Endothelial cell of umbilical vein (primary cell): ENCODE results near the gene AMPH. TPM values are rescaled to one million over a fixed set of nuclear protein-coding genes. Genes with fewer than 3 reads are reported as not detected.

ENCODE experiments used
- BruUV-seq: library from RNA; stranded (reverse); fragments of 400-500 nt; replicated peaks from 2 replicates; lab custom pipeline; 2021; lab: Mats Ljungman, UMichigan
- CTCF ChIA-PET: fragments of 300-600, 350-600 bp; sonication (Branson Sonifier 250); formaldehyde crosslinking; loops from one replicate; lab custom pipeline; 2021; ENCODE audit warnings: antibody characterized with exemption, inconsistent platforms; lab: Charles Lee
- POLR2A ChIA-PET: fragments of 300-600, 350-600 bp; sonication (Branson Sonifier 250); formaldehyde crosslinking; loops from one replicate; lab custom pipeline; 2021; ENCODE audit warnings: antibody characterized with exemption, inconsistent platforms; lab: Charles Lee
- DNase-seq: peaks from one replicate; pipeline ENCODE4 v3.0.0-alpha.2; 2011; ENCODE audit warnings: low read depth, low spot score
- FAIRE-seq: peaks from 2 replicates; lab custom pipeline; 2011; peaks lifted over from hg19 to GRCh38; lab: Jason Lieb, UNC
- H2AFZ ChIP-seq: 2 replicates; pipeline ENCODE4 v1.6.0; 2012; ENCODE audit warnings: low read depth, low read length, control low read depth, inconsistent platforms
- H3K27ac ChIP-seq: 2 replicates; pipeline ENCODE4 v1.5.1; 2011; ENCODE audit warnings: low read depth, mild to moderate bottlenecking, control low read depth, low read length, moderate library complexity; ENCODE audit not compliant: insufficient read depth
- H3K27me3 ChIP-seq, 2 experiments: 2 replicates each; pipeline versions ENCODE4 v1.6.0 to v1.6.1; 2011; ENCODE audit warnings: low read length in 2 of 2, mixed read lengths in 1 of 2; ENCODE audit not compliant: control insufficient read depth in 2 of 2, insufficient read depth in 2 of 2
- H3K36me3 ChIP-seq, 2 experiments: 2 replicates in 1 of 2; 3 replicates in 1 of 2; pipeline ENCODE4 v1.5.1; 2011; ENCODE audit warnings: low read length in 2 of 2, mild to moderate bottlenecking in 1 of 2, moderate library complexity in 1 of 2; ENCODE audit not compliant: control insufficient read depth in 2 of 2, insufficient read depth in 2 of 2; ENCODE audit errors: extremely low read depth in 1 of 2
- H3K4me1 ChIP-seq: 3 replicates; pipeline ENCODE4 v1.5.1; 2011; ENCODE audit warnings: mild to moderate bottlenecking, low read length; ENCODE audit not compliant: control insufficient read depth, insufficient read depth; ENCODE audit errors: extremely low read depth
- H3K4me2 ChIP-seq: 2 replicates; pipeline ENCODE4 v1.6.1; 2011; ENCODE audit warnings: low read length, control low read depth, mixed read lengths; ENCODE audit not compliant: insufficient read depth
- H3K4me3 ChIP-seq, 3 experiments: fragments of 200-600 bp in 1 of 3; sonication (generic), shearing (Covaris generic) in 1 of 3; replicated peaks in 1 of 3; 2 replicates each; pipeline ENCODE4 v1.5.1; 2011 to 2016; ENCODE audit warnings: control low read depth in 3 of 3, low read length in 3 of 3, mild to moderate bottlenecking in 2 of 3, inconsistent platforms in 1 of 3, low read depth in 1 of 3, moderate library complexity in 1 of 3; ENCODE audit not compliant: insufficient read depth in 1 of 3
- H3K79me2 ChIP-seq: 2 replicates; pipeline ENCODE4 v1.6.0; 2012; ENCODE audit warnings: low read length, inconsistent platforms; ENCODE audit not compliant: control insufficient read depth, insufficient read depth
- H3K9ac ChIP-seq: replicated peaks from 2 replicates; pipeline ENCODE3; 2011; ENCODE audit warnings: low read length, control low read depth; ENCODE audit not compliant: insufficient read depth; ENCODE audit errors: extremely low read depth
- H3K9me1 ChIP-seq: replicated peaks from 3 replicates; pipeline ENCODE4 v1.6.0; 2011; ENCODE audit warnings: mild to moderate bottlenecking, low read length; ENCODE audit not compliant: control insufficient read depth, insufficient read depth; ENCODE audit errors: extremely low read depth
- H3K9me3 ChIP-seq: replicated peaks from 2 replicates; pipeline ENCODE4 v1.5.1; 2012; ENCODE audit warnings: low read length, inconsistent platforms; ENCODE audit not compliant: control insufficient read depth, insufficient read depth
- H4K20me1 ChIP-seq: replicated peaks from 2 replicates; pipeline ENCODE3; 2011; ENCODE audit warnings: mild to moderate bottlenecking, low read length; ENCODE audit not compliant: control insufficient read depth, insufficient read depth; ENCODE audit errors: extremely low read depth
- EZH2 ChIP-seq: IDR thresholded peaks from 2 replicates; pipeline ENCODE4 v1.6.1; 2012; ENCODE audit warnings: borderline replicate concordance, low read depth, mild to moderate bottlenecking, moderate library complexity, low read length, inconsistent platforms; ENCODE audit not compliant: severe bottlenecking
- FOS ChIP-seq: IDR thresholded peaks from 2 replicates; pipeline ENCODE4 v1.6.1; 2011; ENCODE audit warnings: mild to moderate bottlenecking, low read length, moderate library complexity, borderline replicate concordance; ENCODE audit not compliant: insufficient read depth
- GATA2 ChIP-seq: IDR thresholded peaks from 2 replicates; pipeline ENCODE4 v1.7.0; 2011; ENCODE audit warnings: low read depth, mild to moderate bottlenecking, moderate library complexity, mixed read lengths, low read length; ENCODE audit not compliant: insufficient read length, insufficient read depth
- JUN ChIP-seq: IDR thresholded peaks from 2 replicates; pipeline ENCODE4 v1.6.1; 2011; ENCODE audit warnings: borderline replicate concordance, low read depth; ENCODE audit not compliant: insufficient read length, insufficient read depth
- MAX ChIP-seq: IDR thresholded peaks from 2 replicates; pipeline ENCODE4 v1.6.1; 2011; ENCODE audit not compliant: insufficient read depth, insufficient read length
- MYC ChIP-seq: IDR thresholded peaks from one replicate; pipeline ENCODE4 v1.6.1; 2011; ENCODE audit warnings: mild to moderate bottlenecking, low read depth, low read length
- POLR2A ChIP-seq: IDR thresholded peaks from 2 replicates; pipeline ENCODE4 v1.6.1; 2012; ENCODE audit warnings: low read depth, mild to moderate bottlenecking, control low read depth, low read length
- POLR2AphosphoS5 ChIP-seq: IDR thresholded peaks from 2 replicates; pipeline ENCODE4 v1.6.1; 2012; ENCODE audit warnings: low read depth, mild to moderate bottlenecking, control low read depth, low read length, moderate library complexity; ENCODE audit not compliant: insufficient read depth
- dilution Hi-C: fragments of 300-500 bp; cut with MboI; formaldehyde crosslinking; loops from one replicate; pipeline ENCODE4 v1.15.0; 2019; ENCODE audit warnings: low sequenced_read_pairs; ENCODE audit not compliant: extremely low pct_ligation_motif_present
- intact Hi-C: fragments of 100-400 bp; cut with micrococcal nuclease; formaldehyde crosslinking; loops from one replicate; pipeline ENCODE4 v1.10.0; 2022
- polyA plus RNA-seq, 4 experiments: library from polyadenylated mRNA; depleted of rRNA in 3 of 4; stranded (reverse) in 3 of 4; unstranded in 1 of 4; fragments of >200 nt; gene quantifications; 2 replicates each; pipeline versions ENCODE4 v1.2.1 to v1.2.3, GENCODE V29; 2011 to 2012; ENCODE audit warnings: missing spikeins in 1 of 4
- total RNA-seq: library from RNA; stranded (reverse); gene quantifications from 2 replicates; pipeline ENCODE4 v1.2.3, GENCODE V29; 2021
- TF ChIP-seq, protein P1 (sequence below), 2 donors: IDR thresholded peaks; 1 replicate in 1 of 2; 2 replicates in 1 of 2; pipeline ENCODE4 v1.5.1; 2011; ENCODE audit warnings: low read length in 2 of 2, mild to moderate bottlenecking in 2 of 2, moderate library complexity in 2 of 2, control low read depth in 1 of 2, inconsistent platforms in 1 of 2, low read depth in 1 of 2; ENCODE audit not compliant: insufficient read depth in 1 of 2; ENCODE audit errors: extremely low read depth in 1 of 2

Gene AMPH
- total and polyA plus RNA-seq, 2 donors (not counting 3 experiments of a cell fraction or from before 2014, with no cell fraction given), result 5.2 to 9.2 TPM

- POLR2A ChIA-PET, result no interaction called here
- dilution Hi-C loops, result no loop called here
Measured at GRCh38 chr7:38539477-38540081, 91.6 kb downstream of the AMPH start.

More at GRCh38 chr7:38539477-38540081, 91.6 kb downstream of the AMPH start:
- H3K9me3 ChIP-seq, result no peaks in the 10 kb centered on the region
- no TSS peak for BruUV-seq
- no peak overlapping the region for H3K9ac ChIP-seq
- no peaks in the 10 kb centered on the region for H3K27me3 ChIP-seq
- no peak overlapping the region for H3K4me2 ChIP-seq
- no peak for DNase-seq
- H3K79me2 ChIP-seq, result no peaks in the 10 kb centered on the region
- H3K9me1 ChIP-seq, result no peaks in the 10 kb centered on the region
- no peak for FAIRE-seq
- H3K4me1 ChIP-seq, result no peaks in the 10 kb centered on the region
- intact Hi-C loops, result no loop called here
- H3K27ac ChIP-seq, result no peak overlapping the region
- H3K4me3 ChIP-seq, result no peak overlapping the region
- no peaks in the 10 kb centered on the region for H4K20me1 ChIP-seq
- no peak overlapping the region for H2AFZ ChIP-seq
- no peaks in the 10 kb centered on the region for H3K36me3 ChIP-seq
- CTCF ChIA-PET, result interaction anchor here (1.0 kb wide), 1 partner anchor 10 kb away, joined by 4 read pairs; no protein-coding TSS in a partner anchor
- TF ChIP-seq MYC (no peak), POLR2AphosphoS5 (no peak), FOS (no peak), EZH2 (no peak), POLR2A (no peak), JUN (no peak), GATA2 (no peak), MAX (no peak)
- TF ChIP-seq, protein P1, sequence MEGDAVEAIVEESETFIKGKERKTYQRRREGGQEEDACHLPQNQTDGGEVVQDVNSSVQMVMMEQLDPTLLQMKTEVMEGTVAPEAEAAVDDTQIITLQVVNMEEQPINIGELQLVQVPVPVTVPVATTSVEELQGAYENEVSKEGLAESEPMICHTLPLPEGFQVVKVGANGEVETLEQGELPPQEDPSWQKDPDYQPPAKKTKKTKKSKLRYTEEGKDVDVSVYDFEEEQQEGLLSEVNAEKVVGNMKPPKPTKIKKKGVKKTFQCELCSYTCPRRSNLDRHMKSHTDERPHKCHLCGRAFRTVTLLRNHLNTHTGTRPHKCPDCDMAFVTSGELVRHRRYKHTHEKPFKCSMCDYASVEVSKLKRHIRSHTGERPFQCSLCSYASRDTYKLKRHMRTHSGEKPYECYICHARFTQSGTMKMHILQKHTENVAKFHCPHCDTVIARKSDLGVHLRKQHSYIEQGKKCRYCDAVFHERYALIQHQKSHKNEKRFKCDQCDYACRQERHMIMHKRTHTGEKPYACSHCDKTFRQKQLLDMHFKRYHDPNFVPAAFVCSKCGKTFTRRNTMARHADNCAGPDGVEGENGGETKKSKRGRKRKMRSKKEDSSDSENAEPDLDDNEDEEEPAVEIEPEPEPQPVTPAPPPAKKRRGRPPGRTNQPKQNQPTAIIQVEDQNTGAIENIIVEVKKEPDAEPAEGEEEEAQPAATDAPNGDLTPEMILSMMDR (IDR thresholded peaks at IDR 0.05; ENCODE audit: extremely low read depth in 1 of 2, insufficient read depth in 1 of 2, low read depth in 1 of 2, low read length in 2 of 2), result no peak
